ENCODE measurements around the gene CCNJL.

Gene CCNJL

DNA sequence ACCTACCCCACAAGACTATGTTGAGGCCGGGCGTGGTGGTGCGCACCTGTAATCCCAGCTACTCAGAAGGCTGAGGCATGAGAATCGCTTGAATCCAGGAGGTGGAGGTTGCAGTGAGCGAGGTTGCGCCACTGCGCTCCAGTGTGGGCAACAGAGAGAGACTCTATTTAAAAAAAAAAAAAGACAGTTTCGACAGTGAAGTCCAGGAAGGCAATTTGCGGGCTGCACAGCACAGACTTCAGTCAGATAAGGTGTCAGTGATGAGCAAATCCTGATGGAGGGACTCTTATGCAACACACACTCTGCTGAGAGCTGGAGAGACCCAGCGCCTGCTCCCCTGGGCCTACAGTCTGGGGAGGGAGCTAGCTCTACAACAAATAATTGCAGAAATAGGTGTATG lies 14.2 kb downstream of the CCNJL start:
- TF ChIP-seq, protein P1, sequence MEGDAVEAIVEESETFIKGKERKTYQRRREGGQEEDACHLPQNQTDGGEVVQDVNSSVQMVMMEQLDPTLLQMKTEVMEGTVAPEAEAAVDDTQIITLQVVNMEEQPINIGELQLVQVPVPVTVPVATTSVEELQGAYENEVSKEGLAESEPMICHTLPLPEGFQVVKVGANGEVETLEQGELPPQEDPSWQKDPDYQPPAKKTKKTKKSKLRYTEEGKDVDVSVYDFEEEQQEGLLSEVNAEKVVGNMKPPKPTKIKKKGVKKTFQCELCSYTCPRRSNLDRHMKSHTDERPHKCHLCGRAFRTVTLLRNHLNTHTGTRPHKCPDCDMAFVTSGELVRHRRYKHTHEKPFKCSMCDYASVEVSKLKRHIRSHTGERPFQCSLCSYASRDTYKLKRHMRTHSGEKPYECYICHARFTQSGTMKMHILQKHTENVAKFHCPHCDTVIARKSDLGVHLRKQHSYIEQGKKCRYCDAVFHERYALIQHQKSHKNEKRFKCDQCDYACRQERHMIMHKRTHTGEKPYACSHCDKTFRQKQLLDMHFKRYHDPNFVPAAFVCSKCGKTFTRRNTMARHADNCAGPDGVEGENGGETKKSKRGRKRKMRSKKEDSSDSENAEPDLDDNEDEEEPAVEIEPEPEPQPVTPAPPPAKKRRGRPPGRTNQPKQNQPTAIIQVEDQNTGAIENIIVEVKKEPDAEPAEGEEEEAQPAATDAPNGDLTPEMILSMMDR (IDR thresholded peaks at IDR 0.05; ENCODE audit: low read depth, low read length), result no peak
- no peak overlapping the region for H3K4me3 ChIP-seq (ENCODE audit: low read depth, low read length)

DNA sequence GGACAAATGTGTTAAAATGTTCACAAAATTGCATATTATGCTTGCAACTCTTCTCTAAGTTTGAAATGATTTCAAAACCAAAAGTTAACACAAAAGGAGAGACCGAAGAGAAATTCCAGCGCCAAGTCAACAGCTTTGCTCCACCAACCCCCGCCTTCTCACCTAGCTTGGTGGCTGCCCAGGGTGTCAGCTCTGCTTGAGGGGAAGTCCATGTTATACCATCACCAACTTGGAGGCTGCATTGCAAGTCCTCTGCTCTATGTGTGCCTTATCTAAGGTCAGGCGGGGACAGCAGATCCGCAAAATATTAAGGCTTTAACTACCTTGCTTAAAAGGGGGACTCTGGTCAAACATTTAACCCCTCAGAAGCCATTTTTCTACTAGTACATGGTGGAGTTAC lies 14.6 kb downstream of the CCNJL start:
- TF ChIP-seq, protein P1 (IDR thresholded peaks at IDR 0.05; ENCODE audit: low read depth, low read length), result no peak
- H3K4me3 ChIP-seq (ENCODE audit: low read depth, low read length), result no peak overlapping the region

DNA sequence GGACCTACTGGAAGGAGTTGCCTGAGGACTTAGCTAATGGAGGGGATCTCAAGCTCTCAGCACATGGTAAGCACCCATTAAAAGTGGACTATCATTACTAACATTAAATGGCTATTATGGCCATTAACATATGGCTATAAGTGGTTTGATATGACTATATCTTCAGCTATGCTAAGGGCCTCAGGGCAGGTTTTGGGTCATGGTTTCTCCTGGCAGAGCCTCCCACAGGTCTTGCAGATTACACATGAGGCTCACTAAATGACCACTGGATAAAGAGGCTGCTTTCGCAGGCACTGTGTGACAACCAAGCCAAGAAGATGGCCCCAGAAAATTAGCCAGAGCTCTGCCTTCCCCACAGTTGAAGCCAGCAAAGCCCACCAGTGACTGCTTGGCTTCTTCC lies 15.4 kb downstream of the CCNJL start:
- TF ChIP-seq, protein P1 (IDR thresholded peaks at IDR 0.05; ENCODE audit: low read depth, low read length), result no peak
- H3K4me3 ChIP-seq (ENCODE audit: low read depth, low read length), result no peak overlapping the region

DNA sequence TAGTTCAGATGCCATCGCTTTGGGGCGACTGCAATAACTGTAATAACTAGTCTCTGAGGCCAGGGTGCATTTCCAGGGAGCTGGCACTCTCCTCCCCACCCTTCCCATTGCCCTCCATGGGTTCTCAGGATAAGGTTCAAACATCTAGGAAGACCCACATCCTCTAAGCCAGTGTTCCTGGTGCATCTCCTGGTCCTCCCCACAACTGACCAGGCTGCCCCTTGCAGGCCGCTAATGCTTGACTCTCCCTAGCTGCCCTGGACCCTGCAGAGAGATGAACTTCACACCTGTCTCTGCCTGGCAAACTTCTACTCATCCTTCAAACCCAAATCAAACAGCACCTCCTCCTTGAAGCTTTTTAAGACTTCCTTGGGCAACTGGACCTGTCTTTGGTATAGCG lies 15.9 kb downstream of the CCNJL start:
- no peak overlapping the region for H3K4me3 ChIP-seq (ENCODE audit: low read depth, low read length)
- TF ChIP-seq, protein P1 (IDR thresholded peaks at IDR 0.05; ENCODE audit: low read depth, low read length), result no peak

GRCh38 chr5:160293901-160294561 lies 18.3 kb downstream of the CCNJL start:
- TF ChIP-seq, protein P1 (IDR thresholded peaks at IDR 0.05; ENCODE audit: low read depth, low read length), result no peak
- no peak overlapping the region for H3K4me3 ChIP-seq (ENCODE audit: low read depth, low read length)

GRCh38 chr5:160293386-160293785 lies 19.0 kb downstream of the CCNJL start:
- TF ChIP-seq, protein P1 (IDR thresholded peaks at IDR 0.05; ENCODE audit: low read depth, low read length), result no peak
- H3K4me3 ChIP-seq (ENCODE audit: low read depth, low read length), result no peak overlapping the region

DNA sequence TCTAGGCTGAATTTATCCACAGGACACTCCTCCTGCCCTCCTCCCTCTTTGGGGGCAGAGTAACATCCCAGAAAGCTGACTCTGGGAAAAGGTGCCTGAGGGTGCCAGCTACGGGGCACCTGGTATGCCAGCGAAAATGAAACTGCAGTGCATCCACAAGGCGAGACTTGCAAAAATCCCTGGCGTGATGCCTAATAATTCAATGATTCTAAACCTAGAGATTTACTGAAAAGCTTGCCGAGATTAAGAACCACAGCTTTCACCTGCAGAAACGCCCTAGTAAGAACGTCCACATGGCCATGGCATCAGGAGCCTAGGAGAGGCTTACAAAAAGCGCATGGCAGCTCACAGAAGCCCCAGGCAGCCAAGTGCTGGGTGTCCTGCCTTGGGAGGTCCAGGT lies 20.9 kb downstream of the CCNJL start:
- TF ChIP-seq, protein P1 (IDR thresholded peaks at IDR 0.05; ENCODE audit: low read depth, low read length), result no peak
- no peak overlapping the region for H3K4me3 ChIP-seq (ENCODE audit: low read depth, low read length)

Measured in WI38 (cell line).